Measurements from ENCODE around the gene MAML2.

Gene MAML2

DNA sequence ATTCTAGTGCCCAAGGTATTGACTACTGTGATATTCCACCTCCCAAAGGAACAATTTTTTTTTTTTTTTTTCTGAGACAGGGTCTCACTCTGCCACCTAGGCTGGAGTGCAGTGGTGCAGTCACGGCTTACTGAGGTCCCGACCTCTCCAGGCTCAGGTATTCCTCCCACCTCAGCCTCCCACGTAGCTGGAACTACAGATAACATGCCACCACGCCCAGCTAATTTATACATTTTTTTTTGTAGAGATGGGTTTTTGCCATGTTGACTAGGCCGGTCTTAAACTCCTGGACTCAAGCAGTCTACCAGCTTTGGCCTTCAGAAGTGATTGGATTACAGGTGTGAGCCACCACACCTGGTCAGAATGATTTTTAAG lies 33.4 kb downstream of the MAML2 start:
- Histone ChIP-seq H3K4me3 (ENCODE audit: low read length in 2 of 2) (no peak overlapping the region), H3K4me1 (ENCODE audit: control insufficient read depth in 2 of 2, insufficient read depth in 2 of 2, low read length in 2 of 2) (peaks cover 37 to 47% of the 10 kb centered on the region in 2 donors), H3K27ac (ENCODE audit: low read depth in 2 of 2, low read length in 2 of 2) (no peak overlapping the region), H3K9ac (ENCODE audit: low read depth in 1 of 2, low read length in 2 of 2) (no peak overlapping the region), H3K27me3 (ENCODE audit: control insufficient read depth in 2 of 2, insufficient read depth in 2 of 2, low read length in 2 of 2) (no peaks in the 10 kb centered on the region), H3K36me3 (ENCODE audit: control insufficient read depth in 2 of 2, insufficient read depth in 2 of 2, low read length in 2 of 2) (no peaks in the 10 kb centered on the region), H3K9me3 (ENCODE audit: control insufficient read depth in 2 of 2, low read length in 2 of 2) (no peaks in the 10 kb centered on the region)

DNA sequence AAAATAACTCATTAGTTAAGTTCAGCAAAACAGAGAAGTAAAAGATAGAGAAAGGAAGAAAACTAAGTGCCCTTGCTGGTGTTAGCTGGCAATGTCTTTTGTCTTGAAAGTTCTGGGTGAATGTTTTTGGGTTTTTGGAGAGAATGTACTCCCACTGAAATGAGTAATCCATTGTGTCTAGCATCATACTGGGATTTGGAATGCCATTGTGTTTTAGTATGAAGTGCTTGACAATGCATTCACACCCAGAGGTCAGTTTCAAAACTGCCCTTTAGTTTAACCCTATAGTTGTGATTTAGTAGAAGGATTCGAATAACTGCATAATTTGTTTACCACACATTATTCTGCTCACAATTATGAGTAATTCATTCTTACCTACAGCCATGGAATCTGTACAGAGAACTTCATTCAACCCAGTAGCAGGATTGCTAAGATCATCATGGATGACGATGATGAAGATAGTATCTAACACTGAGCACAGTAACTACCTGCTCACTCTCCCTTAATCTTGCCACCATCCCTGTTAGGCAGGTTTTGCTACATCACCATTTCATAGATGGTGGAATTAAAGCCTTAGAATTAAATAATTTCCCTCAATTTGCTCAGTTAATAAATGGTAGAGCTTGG lies 33.9 kb downstream of the MAML2 start:
- Histone ChIP-seq H3K27me3 (ENCODE audit: control insufficient read depth in 2 of 2, insufficient read depth in 2 of 2, low read length in 2 of 2) (no peaks in the 10 kb centered on the region), H3K4me1 (ENCODE audit: control insufficient read depth in 2 of 2, insufficient read depth in 2 of 2, low read length in 2 of 2) (peaks cover 32 to 44% of the 10 kb centered on the region in 2 donors), H3K36me3 (ENCODE audit: control insufficient read depth in 2 of 2, insufficient read depth in 2 of 2, low read length in 2 of 2) (no peaks in the 10 kb centered on the region), H3K9ac (ENCODE audit: low read depth in 1 of 2, low read length in 2 of 2) (no peak overlapping the region), H3K27ac (ENCODE audit: low read depth in 2 of 2, low read length in 2 of 2) (no peak overlapping the region), H3K4me3 (ENCODE audit: low read length in 2 of 2) (no peak overlapping the region), H3K9me3 (ENCODE audit: control insufficient read depth in 2 of 2, low read length in 2 of 2) (no peaks in the 10 kb centered on the region)

- H3K9ac ChIP-seq (ENCODE audit: low read depth in 1 of 2, low read length in 2 of 2), result peak overlapping the region; percentile 61 to 67
- H3K27ac ChIP-seq (ENCODE audit: low read depth in 2 of 2, low read length in 2 of 2), result peak overlapping the region; percentile 90 to 92
- no peaks in the 10 kb centered on the region for H3K27me3 ChIP-seq (ENCODE audit: control insufficient read depth in 2 of 2, insufficient read depth in 2 of 2, low read length in 2 of 2)
- peaks cover 26 to 50% of the 10 kb centered on the region in 2 donors for H3K4me1 ChIP-seq (ENCODE audit: control insufficient read depth in 2 of 2, insufficient read depth in 2 of 2, low read length in 2 of 2)
- H3K4me3 ChIP-seq (ENCODE audit: low read length in 2 of 2), result peak overlapping the region; percentile 59 to 65
- H3K36me3 ChIP-seq (ENCODE audit: control insufficient read depth in 2 of 2, insufficient read depth in 2 of 2, low read length in 2 of 2), result no peaks in the 10 kb centered on the region
- H3K9me3 ChIP-seq (ENCODE audit: control insufficient read depth in 2 of 2, low read length in 2 of 2), result no peaks in the 10 kb centered on the region
These were observed 35.2 kb downstream of the MAML2 start for GRCh38 chr11:96307776-96308140.

DNA sequence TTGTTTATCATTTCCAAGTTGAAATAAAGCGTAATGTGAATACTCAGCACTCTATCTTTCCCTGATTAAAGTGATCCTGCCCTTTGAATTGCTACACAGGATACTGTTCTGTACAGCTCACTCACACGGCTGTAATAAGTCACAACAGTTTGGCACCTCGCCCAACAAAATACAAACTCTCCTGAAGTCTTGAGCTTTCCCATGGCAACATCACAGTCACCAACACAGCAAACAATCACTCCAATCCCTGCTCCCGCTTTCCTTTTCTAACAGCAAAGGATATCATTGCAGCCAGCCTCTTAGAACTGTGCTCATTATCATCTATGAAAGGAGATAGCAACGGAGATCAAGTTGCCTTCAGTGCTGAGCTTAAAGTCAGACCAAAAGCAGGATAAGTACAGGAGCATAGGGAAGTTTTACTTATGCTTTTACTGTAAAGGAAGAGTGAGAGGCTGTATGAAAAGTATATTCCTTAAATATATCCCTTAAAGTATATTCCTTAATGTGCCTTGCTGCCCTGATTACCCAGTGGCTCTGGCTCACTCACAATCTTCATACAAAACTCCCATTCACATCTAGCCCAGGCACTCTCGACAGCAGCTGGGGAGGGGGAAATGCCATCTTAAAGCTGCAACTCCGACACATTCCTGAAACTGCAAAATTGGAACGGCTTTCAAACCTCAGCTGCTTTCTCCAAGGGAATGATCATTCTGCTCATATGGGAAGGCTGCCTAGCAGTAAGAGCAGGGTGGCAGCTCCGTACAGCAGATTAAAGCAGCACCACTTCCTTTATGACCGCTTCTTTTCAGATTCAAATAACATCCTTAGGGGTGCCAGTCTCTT lies 35.8 kb downstream of the MAML2 start:
- Histone ChIP-seq H3K27me3 (ENCODE audit: control insufficient read depth in 2 of 2, insufficient read depth in 2 of 2, low read length in 2 of 2) (no peaks in the 10 kb centered on the region), H3K4me3 (ENCODE audit: low read length in 2 of 2) (peak overlapping the region; percentile 59 to 65), H3K9me3 (ENCODE audit: control insufficient read depth in 2 of 2, low read length in 2 of 2) (no peaks in the 10 kb centered on the region), H3K9ac (ENCODE audit: low read depth in 1 of 2, low read length in 2 of 2) (peak overlapping the region; percentile 61 to 67), H3K36me3 (ENCODE audit: control insufficient read depth in 2 of 2, insufficient read depth in 2 of 2, low read length in 2 of 2) (no peaks in the 10 kb centered on the region), H3K27ac (ENCODE audit: low read depth in 2 of 2, low read length in 2 of 2) (peak overlapping the region; percentile 90 to 92), H3K4me1 (ENCODE audit: control insufficient read depth in 2 of 2, insufficient read depth in 2 of 2, low read length in 2 of 2) (peaks cover 32 to 57% of the 10 kb centered on the region in 2 donors)

DNA sequence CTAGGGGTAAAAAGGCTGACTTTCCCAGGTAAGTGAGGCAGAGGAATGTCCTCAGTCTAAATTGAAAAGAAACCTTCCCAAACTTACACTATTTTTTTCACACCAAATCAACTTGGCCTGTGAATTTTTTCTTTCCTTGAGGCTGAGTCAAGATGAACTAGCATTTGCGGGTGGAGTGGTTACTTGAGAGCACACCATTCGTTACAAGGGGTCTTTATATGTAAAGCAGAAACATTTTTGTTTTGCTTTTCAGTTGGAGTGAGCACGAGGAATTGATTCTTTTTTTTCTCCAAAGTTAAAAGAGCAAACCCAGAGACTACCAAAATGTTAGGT lies 36.4 kb downstream of the MAML2 start:
- Histone ChIP-seq H3K27ac (ENCODE audit: low read depth in 2 of 2, low read length in 2 of 2) (peak overlapping the region; percentile 90 to 92), H3K27me3 (ENCODE audit: control insufficient read depth in 2 of 2, insufficient read depth in 2 of 2, low read length in 2 of 2) (no peaks in the 10 kb centered on the region), H3K4me3 (ENCODE audit: low read length in 2 of 2) (peak overlapping the region; percentile 59 to 65), H3K9me3 (ENCODE audit: control insufficient read depth in 2 of 2, low read length in 2 of 2) (no peaks in the 10 kb centered on the region), H3K36me3 (ENCODE audit: control insufficient read depth in 2 of 2, insufficient read depth in 2 of 2, low read length in 2 of 2) (no peaks in the 10 kb centered on the region), H3K4me1 (ENCODE audit: control insufficient read depth in 2 of 2, insufficient read depth in 2 of 2, low read length in 2 of 2) (peaks cover 32 to 56% of the 10 kb centered on the region in 2 donors), H3K9ac (ENCODE audit: low read depth in 1 of 2, low read length in 2 of 2) (peak overlapping the region; percentile 57 to 67)

DNA sequence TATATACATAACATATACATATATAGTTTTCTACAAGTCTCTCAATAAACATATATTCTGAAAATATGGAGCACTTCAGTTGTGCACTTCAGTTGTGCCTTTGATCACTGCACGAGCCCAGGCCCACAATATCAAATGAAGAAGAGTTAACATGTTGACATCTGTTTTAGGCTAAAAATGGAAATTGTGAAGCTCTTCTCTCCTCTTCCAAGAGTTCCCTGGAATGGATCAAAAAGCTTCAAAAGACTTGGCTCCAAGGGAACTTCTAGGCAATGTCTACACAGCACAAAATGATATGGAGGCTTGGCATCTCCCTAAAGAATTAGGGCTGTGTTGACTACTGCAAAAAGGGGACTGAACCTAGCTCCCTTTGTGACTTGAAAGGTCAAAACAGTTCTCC lies 36.9 kb downstream of the MAML2 start:
- Histone ChIP-seq H3K36me3 (ENCODE audit: control insufficient read depth in 2 of 2, insufficient read depth in 2 of 2, low read length in 2 of 2) (no peaks in the 10 kb centered on the region), H3K4me1 (ENCODE audit: control insufficient read depth in 2 of 2, insufficient read depth in 2 of 2, low read length in 2 of 2) (peaks cover 32 to 51% of the 10 kb centered on the region in 2 donors)

GRCh38 chr11:96303980-96304379 lies 39.0 kb downstream of the MAML2 start:
- no peaks in the 10 kb centered on the region for H3K9me3 ChIP-seq (ENCODE audit: control insufficient read depth in 2 of 2, low read length in 2 of 2)
- H3K36me3 ChIP-seq (ENCODE audit: control insufficient read depth in 2 of 2, insufficient read depth in 2 of 2, low read length in 2 of 2), result no peaks in the 10 kb centered on the region
- no peak overlapping the region for H3K9ac ChIP-seq (ENCODE audit: low read depth in 1 of 2, low read length in 2 of 2)
- no peak overlapping the region for H3K4me3 ChIP-seq (ENCODE audit: low read length in 2 of 2)
- no peaks in the 10 kb centered on the region for H3K27me3 ChIP-seq (ENCODE audit: control insufficient read depth in 2 of 2, insufficient read depth in 2 of 2, low read length in 2 of 2)
- H3K4me1 ChIP-seq (ENCODE audit: control insufficient read depth in 2 of 2, insufficient read depth in 2 of 2, low read length in 2 of 2), result peaks cover 41 to 62% of the 10 kb centered on the region in 2 donors
- no peak overlapping the region for H3K27ac ChIP-seq (ENCODE audit: low read depth in 2 of 2, low read length in 2 of 2)

More for the DNA sequence above, 36.9 kb downstream of the MAML2 start:
- Histone ChIP-seq H3K9me3 (ENCODE audit: control insufficient read depth in 2 of 2, low read length in 2 of 2) (no peaks in the 10 kb centered on the region), H3K9ac (ENCODE audit: low read depth in 1 of 2, low read length in 2 of 2) (peak overlapping the region; percentile 57 to 67), H3K27ac (ENCODE audit: low read depth in 2 of 2, low read length in 2 of 2) (peak overlapping the region; percentile 90 to 92), H3K4me3 (ENCODE audit: low read length in 2 of 2) (peak overlapping the region; percentile 0 to 65), H3K27me3 (ENCODE audit: control insufficient read depth in 2 of 2, insufficient read depth in 2 of 2, low read length in 2 of 2) (no peaks in the 10 kb centered on the region)

GRCh38 chr11:96303064-96303463 lies 39.9 kb downstream of the MAML2 start:
- Histone ChIP-seq H3K9ac (ENCODE audit: low read depth in 1 of 2, low read length in 2 of 2) (no peak overlapping the region), H3K27ac (ENCODE audit: low read depth in 2 of 2, low read length in 2 of 2) (peak overlapping the region; percentile 54 to 55), H3K36me3 (ENCODE audit: control insufficient read depth in 2 of 2, insufficient read depth in 2 of 2, low read length in 2 of 2) (no peaks in the 10 kb centered on the region), H3K9me3 (ENCODE audit: control insufficient read depth in 2 of 2, low read length in 2 of 2) (no peaks in the 10 kb centered on the region), H3K27me3 (ENCODE audit: control insufficient read depth in 2 of 2, insufficient read depth in 2 of 2, low read length in 2 of 2) (no peaks in the 10 kb centered on the region), H3K4me3 (ENCODE audit: low read length in 2 of 2) (peak overlapping the region in 1 of 2 donors; percentile 7), H3K4me1 (ENCODE audit: control insufficient read depth in 2 of 2, insufficient read depth in 2 of 2, low read length in 2 of 2) (peaks cover 36 to 61% of the 10 kb centered on the region in 2 donors)

GRCh38 chr11:96301818-96302217 lies 41.2 kb downstream of the MAML2 start:
- H3K9ac ChIP-seq (ENCODE audit: low read depth in 1 of 2, low read length in 2 of 2), result no peak overlapping the region
- no peak overlapping the region for H3K27ac ChIP-seq (ENCODE audit: low read depth in 2 of 2, low read length in 2 of 2)
- no peaks in the 10 kb centered on the region for H3K27me3 ChIP-seq (ENCODE audit: control insufficient read depth in 2 of 2, insufficient read depth in 2 of 2, low read length in 2 of 2)
- H3K9me3 ChIP-seq (ENCODE audit: control insufficient read depth in 2 of 2, low read length in 2 of 2), result no peaks in the 10 kb centered on the region
- H3K4me1 ChIP-seq (ENCODE audit: control insufficient read depth in 2 of 2, insufficient read depth in 2 of 2, low read length in 2 of 2), result peaks cover 31 to 49% of the 10 kb centered on the region in 2 donors
- no peaks in the 10 kb centered on the region for H3K36me3 ChIP-seq (ENCODE audit: control insufficient read depth in 2 of 2, insufficient read depth in 2 of 2, low read length in 2 of 2)
- H3K4me3 ChIP-seq (ENCODE audit: low read length in 2 of 2), result no peak overlapping the region

GRCh38 chr11:96299155-96299888 lies 43.7 kb downstream of the MAML2 start:
- H3K27ac ChIP-seq (ENCODE audit: low read depth in 2 of 2, low read length in 2 of 2), result peak overlapping the region; percentile 72 to 78
- H3K9ac ChIP-seq (ENCODE audit: low read depth in 1 of 2, low read length in 2 of 2), result peak overlapping the region in 1 of 2 donors; percentile 13
- peaks cover 27 to 52% of the 10 kb centered on the region in 2 donors for H3K4me1 ChIP-seq (ENCODE audit: control insufficient read depth in 2 of 2, insufficient read depth in 2 of 2, low read length in 2 of 2)

More at GRCh38 chr11:96299155-96299888, 43.7 kb downstream of the MAML2 start:
- Histone ChIP-seq H3K9me3 (ENCODE audit: control insufficient read depth in 2 of 2, low read length in 2 of 2) (no peaks in the 10 kb centered on the region), H3K4me3 (ENCODE audit: low read length in 2 of 2) (no peak overlapping the region), H3K36me3 (ENCODE audit: control insufficient read depth in 2 of 2, insufficient read depth in 2 of 2, low read length in 2 of 2) (no peaks in the 10 kb centered on the region), H3K27me3 (ENCODE audit: control insufficient read depth in 2 of 2, insufficient read depth in 2 of 2, low read length in 2 of 2) (no peaks in the 10 kb centered on the region)
